GM18858 (cell line): Measurements from ENCODE around the gene SCMH1.

Experiments used
- ATAC-seq: cut with Tn5 transposase; IDR thresholded peaks from one replicate; pipeline ENCODE4 v1.9.1; 2021; ENCODE audit not compliant: unreplicated experiment

SCMH1 gene

GRCh38 chr1:41241749-41242341 lies at the start of gene SCMH1:
TSS of gene SCMH1 (minus strand) at chr1:41242306. CDS start at chr1:41186133, 56,173 bp downstream.
- ATAC-seq: no peak

- ATAC-seq: no peak
Measured at GRCh38 chr1:41291195-41291594, 49.1 kb upstream of the SCMH1 start.

GRCh38 chr1:41289196-41289595 lies 47.1 kb upstream of the SCMH1 start:
- ATAC-seq: no peak

- ATAC-seq: no peak
Measured at GRCh38 chr1:41286992-41287391, 44.9 kb upstream of the SCMH1 start.

DNA sequence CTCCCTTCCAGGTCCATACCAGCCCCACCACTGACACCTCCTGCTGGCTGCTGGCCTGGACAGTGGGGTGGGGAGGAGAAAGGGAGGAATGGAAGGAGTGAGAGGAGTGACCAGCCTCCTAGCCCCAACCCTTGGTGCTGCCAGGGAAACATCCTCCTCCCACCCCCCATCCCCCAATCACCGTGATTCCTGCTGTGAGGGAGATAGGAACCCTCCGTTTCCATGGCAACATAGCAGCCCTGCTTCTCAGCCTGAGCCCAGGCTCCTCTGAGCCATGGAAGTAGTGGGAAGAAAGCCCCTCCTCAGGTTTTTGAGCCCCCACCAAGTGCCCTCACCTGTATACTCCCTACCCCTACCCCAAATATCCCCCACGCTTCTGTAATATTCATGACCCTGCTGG lies 44.4 kb upstream of the SCMH1 start:
- ATAC-seq: no peak

- no peak for ATAC-seq
Measured at GRCh38 chr1:41285818-41286217, 43.7 kb upstream of the SCMH1 start.

DNA sequence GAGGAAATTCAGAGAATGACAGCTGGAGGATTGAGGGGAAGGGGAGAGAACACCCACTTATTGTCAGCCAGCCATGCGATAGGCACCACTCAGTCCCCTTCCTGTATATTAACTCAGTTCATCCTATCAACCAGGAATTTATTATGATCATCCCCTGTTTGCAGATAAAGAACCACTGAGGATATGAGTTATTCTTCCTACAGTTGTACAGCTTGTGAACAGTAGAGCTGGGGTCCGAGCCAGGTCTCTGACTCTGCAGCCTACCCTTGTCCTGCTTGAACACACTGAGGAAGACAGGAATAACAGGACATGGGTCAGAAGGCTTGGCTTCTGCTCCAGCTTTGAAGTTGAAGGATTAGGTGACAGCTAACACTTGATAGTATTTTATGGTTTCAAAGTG lies 42.0 kb upstream of the SCMH1 start:
- ATAC-seq: no peak

GRCh38 chr1:41282679-41283317 lies 40.7 kb upstream of the SCMH1 start:
- no peak for ATAC-seq

GRCh38 chr1:41281334-41281733 lies 39.2 kb upstream of the SCMH1 start:
- no peak for ATAC-seq

GRCh38 chr1:41280202-41281032 lies 38.3 kb upstream of the SCMH1 start:
- no peak for ATAC-seq

- no peak for ATAC-seq
Measured at GRCh38 chr1:41278076-41278475, 36.0 kb upstream of the SCMH1 start.

DNA sequence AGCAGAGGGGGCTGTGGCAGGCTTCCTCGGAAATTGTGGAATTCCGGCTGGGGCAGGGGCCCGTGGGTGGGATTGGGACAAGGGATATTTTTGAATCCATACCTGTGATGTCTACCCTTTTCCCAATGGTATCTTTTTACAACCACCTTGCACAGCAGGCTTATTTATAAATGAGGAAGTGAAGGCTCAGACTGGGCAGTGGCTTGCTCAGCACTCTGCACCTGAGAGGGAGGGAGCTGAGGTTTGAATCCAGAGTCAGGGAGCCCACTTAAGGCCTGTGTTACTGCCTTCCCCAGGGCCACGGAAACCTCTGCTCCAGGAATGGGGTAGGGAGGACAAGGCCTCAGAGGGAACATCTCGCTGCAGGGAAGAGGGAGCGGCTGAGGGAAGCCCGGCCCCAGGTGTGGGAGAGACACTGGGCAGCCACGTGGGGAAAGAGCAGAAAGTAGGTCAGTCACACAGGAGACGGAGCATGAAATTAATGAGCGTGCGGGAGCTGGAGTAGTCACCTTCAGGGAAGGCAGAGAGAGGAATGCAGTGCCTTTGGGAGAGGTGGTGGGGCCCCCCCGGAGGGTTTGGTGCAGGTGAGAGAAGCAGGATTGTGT lies 35.4 kb upstream of the SCMH1 start:
- ATAC-seq: no peak

DNA sequence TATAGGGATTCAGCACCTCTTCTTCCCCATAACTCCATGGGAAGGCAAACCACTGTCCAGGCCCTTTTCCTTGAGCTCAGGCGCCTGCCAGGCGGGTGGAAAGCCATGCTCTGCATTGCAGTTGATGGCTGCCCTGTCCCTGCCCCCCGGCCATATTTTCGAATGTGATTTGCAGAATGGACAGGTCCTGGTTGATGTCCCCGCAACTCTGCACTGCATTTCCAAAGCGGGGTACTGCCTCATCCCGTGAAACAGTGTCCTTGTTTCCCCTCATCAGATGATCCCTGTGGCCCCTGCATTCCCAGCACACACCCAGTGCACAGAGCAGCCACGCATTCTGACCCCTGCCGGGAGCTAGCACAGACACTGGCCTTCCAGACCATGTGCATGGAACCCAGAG lies 33.7 kb upstream of the SCMH1 start:
- ATAC-seq: no peak

- no peak for ATAC-seq
Measured at GRCh38 chr1:41274752-41275545, 32.8 kb upstream of the SCMH1 start.

GRCh38 chr1:41272601-41273000 lies 30.5 kb upstream of the SCMH1 start:
- ATAC-seq: no peak

GRCh38 chr1:41268154-41268770 lies 26.2 kb upstream of the SCMH1 start:
- ATAC-seq: no peak

DNA sequence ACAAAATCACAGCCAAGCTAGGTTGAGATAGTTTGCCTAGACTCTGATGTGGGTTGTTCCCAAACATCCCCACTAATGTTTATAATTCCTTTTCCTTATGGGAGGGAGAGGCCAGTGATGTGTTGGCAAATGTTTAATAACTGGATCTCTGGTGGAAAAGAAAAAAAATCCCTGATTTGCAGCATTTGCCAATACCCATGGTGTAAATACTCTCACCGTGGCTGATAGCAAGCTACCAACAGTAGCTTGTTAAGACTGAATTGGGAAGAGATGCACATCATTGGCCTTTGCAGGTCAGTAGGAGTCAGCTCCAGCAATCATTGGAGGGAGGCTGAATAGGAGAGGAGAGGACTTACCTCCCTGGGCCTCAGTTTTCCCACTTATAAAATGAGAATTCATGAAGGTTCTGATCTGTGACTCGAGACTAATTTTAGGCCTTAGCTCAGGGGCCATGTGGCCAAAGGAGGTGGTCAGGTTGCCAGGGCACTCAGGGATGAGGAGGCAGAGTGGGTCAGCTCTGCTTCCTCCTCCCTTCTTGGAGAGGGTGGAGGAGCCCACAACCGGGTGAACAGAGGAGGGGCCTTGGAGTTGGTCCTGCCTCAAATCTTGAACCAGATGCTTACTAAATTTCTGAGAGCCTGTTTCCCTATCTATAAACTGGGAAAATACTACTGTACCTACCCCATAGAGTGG lies 20.0 kb upstream of the SCMH1 start:
- no peak for ATAC-seq

GRCh38 chr1:41260768-41261167 lies 18.7 kb upstream of the SCMH1 start:
- no peak for ATAC-seq

DNA sequence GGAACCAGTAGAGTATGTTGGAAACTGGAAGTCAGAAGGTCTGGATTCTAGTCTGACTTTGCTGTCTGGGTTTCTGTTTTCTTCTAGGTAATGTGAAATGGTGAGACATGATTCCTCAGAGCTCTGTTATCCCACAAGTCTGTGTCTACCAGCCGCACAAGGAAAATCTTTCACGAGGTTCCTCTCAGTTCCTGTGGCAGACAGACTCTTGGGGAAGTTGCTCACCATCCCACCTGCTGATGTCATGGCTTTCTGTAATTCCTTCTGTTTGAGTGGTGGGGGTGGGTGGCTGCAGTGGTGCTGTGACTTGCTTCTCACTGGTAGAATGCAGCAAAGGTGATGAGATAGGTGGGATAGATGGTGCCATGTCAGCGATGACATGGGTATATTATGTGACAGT lies 17.1 kb upstream of the SCMH1 start:
- no peak for ATAC-seq

- no peak for ATAC-seq
Measured at GRCh38 chr1:41255978-41256377, 13.9 kb upstream of the SCMH1 start.
